IPS-15b (cell line): ENCODE measurements around the gene MAP2K5.

Experiments used
- H3K27me3 ChIP-seq: one replicate; pipeline ENCODE4 v1.6.1; 2013; ENCODE audit warnings: low read length; ENCODE audit not compliant: control insufficient read depth, insufficient read depth
- H3K36me3 ChIP-seq: one replicate; pipeline ENCODE4 v1.6.1; 2013; ENCODE audit warnings: low read length; ENCODE audit not compliant: control insufficient read depth, insufficient read depth
- H3K4me1 ChIP-seq: one replicate; pipeline ENCODE4 v1.6.1; 2013; ENCODE audit warnings: mild to moderate bottlenecking, low read length; ENCODE audit not compliant: control insufficient read depth, insufficient read depth
- H3K4me3 ChIP-seq: one replicate; pipeline ENCODE4 v1.5.1; 2013; ENCODE audit warnings: low read depth, low read length
- H3K9ac ChIP-seq: one replicate; pipeline ENCODE4 v1.6.1; 2013; ENCODE audit warnings: low read depth, mild to moderate bottlenecking, low read length
- H3K9me3 ChIP-seq: one replicate; pipeline ENCODE4 v1.6.1; 2013; ENCODE audit warnings: mild to moderate bottlenecking, low read length; ENCODE audit not compliant: control insufficient read depth, insufficient read depth

The MAP2K5 gene

GRCh38 chr15:67801926-67802914 lies 259.7 kb downstream of the MAP2K5 start:
- Histone ChIP-seq H3K4me1 (peaks cover 6% of the 10 kb centered on the region), H3K27me3 (no peaks in the 10 kb centered on the region), H3K36me3 (no peaks in the 10 kb centered on the region), H3K9ac (no peak overlapping the region), H3K9me3 (no peaks in the 10 kb centered on the region), H3K4me3 (no peak overlapping the region)

GRCh38 chr15:67803299-67803698 lies 260.8 kb downstream of the MAP2K5 start:
- Histone ChIP-seq H3K4me1 (peaks cover 6% of the 10 kb centered on the region), H3K9me3 (no peaks in the 10 kb centered on the region), H3K36me3 (no peaks in the 10 kb centered on the region), H3K4me3 (no peak overlapping the region), H3K9ac (no peak overlapping the region), H3K27me3 (no peaks in the 10 kb centered on the region)

- no peak overlapping the region for H3K9ac ChIP-seq
- H3K27me3 ChIP-seq: no peaks in the 10 kb centered on the region
- H3K4me3 ChIP-seq: no peak overlapping the region
- H3K36me3 ChIP-seq: no peaks in the 10 kb centered on the region
- peaks cover 6% of the 10 kb centered on the region for H3K4me1 ChIP-seq
- no peaks in the 10 kb centered on the region for H3K9me3 ChIP-seq
Measured at GRCh38 chr15:67803996-67804843, 261.7 kb downstream of the MAP2K5 start.

DNA sequence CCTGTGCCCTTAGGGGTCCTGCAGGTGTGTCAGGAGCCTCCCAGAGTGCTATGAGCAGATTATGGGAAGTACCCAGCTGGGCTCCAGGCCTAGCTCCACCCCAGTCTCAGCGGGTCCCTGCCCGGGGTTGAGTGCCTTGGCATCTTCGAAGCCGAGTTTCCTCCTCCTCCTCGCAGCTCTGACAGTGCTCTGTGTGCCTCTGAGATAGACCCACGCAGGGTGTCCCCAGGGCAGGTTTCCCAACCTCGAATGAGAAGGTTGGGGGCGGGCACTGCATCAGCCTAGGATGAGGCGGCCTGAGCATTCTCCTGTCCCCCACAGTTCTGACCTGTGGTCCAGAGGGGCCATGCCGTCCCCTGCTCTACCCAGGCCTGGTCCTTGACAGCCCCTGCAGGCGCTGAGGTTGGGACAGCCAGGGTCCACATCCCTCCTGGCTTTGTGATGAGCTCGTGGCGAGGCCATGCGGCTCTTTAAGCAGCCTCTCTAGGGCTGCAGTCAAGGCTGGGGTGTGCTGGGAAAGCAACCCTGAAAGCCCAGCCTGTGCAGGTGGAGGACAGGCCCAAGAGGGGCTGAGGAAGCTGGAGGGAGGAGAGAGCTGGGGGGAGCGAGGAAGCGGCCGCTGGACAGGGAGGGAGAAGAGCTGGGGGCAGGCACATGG lies 262.6 kb downstream of the MAP2K5 start:
- H3K4me3 ChIP-seq: no peak overlapping the region
- no peaks in the 10 kb centered on the region for H3K36me3 ChIP-seq
- H3K9ac ChIP-seq: no peak overlapping the region
- no peaks in the 10 kb centered on the region for H3K9me3 ChIP-seq
- H3K4me1 ChIP-seq: peaks cover 6% of the 10 kb centered on the region
- no peaks in the 10 kb centered on the region for H3K27me3 ChIP-seq

- H3K4me3 ChIP-seq: no peak overlapping the region
- no peaks in the 10 kb centered on the region for H3K9me3 ChIP-seq
- no peaks in the 10 kb centered on the region for H3K27me3 ChIP-seq
- H3K9ac ChIP-seq: no peak overlapping the region
- peaks cover 6% of the 10 kb centered on the region for H3K4me1 ChIP-seq
- H3K36me3 ChIP-seq: no peaks in the 10 kb centered on the region
Measured at GRCh38 chr15:67805666-67806516, 263.4 kb downstream of the MAP2K5 start.

DNA sequence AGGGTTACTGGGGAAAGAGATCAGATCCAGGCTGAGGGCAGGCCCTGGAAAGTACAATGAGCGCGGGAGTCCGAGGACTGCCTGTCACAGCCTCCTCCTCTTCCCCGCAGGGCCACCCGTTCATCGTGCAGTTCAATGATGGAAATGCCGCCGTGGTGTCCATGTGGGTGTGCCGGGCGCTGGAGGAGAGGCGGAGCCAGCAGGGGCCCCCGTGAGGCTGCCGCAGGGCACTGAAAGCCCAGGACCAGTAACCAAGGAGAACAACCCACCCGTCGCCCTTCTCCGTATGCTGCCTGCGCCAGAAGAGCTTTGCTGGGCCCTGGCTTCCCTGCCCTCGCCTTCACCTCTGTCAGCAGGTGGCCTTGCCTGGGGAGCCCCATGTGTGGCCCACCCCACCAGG lies 264.0 kb downstream of the MAP2K5 start:
- Histone ChIP-seq H3K4me1 (peaks cover 6% of the 10 kb centered on the region), H3K4me3 (no peak overlapping the region), H3K36me3 (no peaks in the 10 kb centered on the region), H3K27me3 (no peaks in the 10 kb centered on the region), H3K9ac (no peak overlapping the region), H3K9me3 (no peaks in the 10 kb centered on the region)

DNA sequence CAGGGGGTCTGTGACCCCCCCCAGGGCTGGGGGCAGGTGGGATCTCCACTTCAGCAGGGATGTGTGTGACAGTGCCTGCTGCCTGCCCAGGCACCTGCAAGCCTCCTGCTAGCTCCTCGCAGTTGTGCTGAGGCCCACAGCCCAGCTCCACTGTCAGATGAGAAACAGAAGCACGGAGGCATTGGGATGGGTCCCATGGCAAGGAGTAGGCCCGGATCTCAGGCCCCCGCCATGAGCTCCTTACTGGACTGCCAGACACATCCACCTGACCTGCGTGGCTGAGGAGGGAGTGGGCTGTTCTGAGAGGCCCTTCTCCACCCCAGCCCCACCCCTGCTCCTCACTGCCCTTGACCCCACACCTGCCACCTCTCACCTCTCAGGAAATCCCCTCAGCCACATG lies 264.6 kb downstream of the MAP2K5 start:
- Histone ChIP-seq H3K9me3 (no peaks in the 10 kb centered on the region), H3K36me3 (no peaks in the 10 kb centered on the region), H3K9ac (no peak overlapping the region), H3K4me1 (peaks cover 6% of the 10 kb centered on the region), H3K4me3 (no peak overlapping the region), H3K27me3 (no peaks in the 10 kb centered on the region)

DNA sequence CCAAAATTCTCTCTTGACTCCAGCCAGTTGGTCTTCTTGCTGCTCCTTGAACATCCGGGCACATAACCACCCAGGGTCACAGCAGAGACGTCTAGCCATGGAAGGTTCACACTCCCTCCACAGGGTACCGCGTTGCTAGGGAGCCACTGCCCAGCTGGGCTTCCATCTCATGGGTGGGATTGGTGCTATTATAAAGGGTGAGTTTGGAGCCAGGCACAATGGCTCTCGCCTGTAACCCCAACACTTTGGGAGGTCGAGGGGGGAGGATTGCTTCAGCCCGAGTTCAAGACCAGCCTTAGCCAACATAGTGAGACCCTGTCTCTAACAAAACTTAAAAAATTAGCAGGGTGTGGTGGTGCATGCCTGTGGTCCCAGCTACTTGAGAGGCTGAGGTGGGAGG lies 265.3 kb downstream of the MAP2K5 start:
- no peak overlapping the region for H3K9ac ChIP-seq
- H3K36me3 ChIP-seq: no peaks in the 10 kb centered on the region
- H3K4me3 ChIP-seq: no peak overlapping the region
- H3K4me1 ChIP-seq: peaks cover 9% of the 10 kb centered on the region
- H3K9me3 ChIP-seq: no peaks in the 10 kb centered on the region
- no peaks in the 10 kb centered on the region for H3K27me3 ChIP-seq

DNA sequence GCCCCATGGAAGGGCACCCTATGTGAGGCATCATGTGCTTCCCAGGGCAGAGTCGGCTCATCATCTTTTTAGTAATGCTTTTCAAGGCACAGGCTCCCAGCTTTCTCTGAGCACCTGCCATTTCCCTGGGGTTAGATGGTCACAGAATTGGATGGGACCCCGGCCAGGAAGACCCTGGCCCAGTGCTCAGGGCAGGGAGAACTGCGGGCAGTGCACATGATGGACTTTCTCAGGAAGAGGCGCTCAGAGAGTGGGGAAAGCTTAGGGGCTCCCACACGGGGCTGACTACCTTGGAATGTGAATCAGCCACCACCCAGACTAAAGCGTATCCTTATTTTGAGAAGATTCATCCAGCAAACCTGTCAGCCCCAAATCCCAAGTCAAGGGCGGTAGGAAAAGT lies 266.3 kb downstream of the MAP2K5 start:
- Histone ChIP-seq H3K27me3 (no peaks in the 10 kb centered on the region), H3K4me1 (peaks cover 9% of the 10 kb centered on the region), H3K36me3 (no peaks in the 10 kb centered on the region), H3K4me3 (no peak overlapping the region), H3K9ac (no peak overlapping the region), H3K9me3 (no peaks in the 10 kb centered on the region)

DNA sequence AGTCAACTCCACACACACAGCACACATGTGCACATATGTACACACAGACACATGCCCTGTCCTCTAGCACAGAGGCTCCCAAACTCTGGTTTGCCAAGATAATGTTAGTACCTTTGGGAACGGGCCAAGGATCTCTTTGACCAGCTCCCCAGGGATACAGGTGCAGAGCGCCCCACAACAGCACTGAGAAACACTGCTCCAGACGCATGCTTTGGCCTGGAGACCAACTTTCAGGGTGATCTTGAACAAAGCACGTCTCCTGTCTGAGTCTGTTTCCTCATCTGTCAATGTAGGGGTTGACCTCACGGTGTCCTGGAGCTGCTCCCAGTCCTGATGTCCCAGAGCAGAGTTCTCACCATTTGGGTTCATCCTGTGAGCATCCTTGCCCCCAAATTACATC lies 266.9 kb downstream of the MAP2K5 start:
- H3K36me3 ChIP-seq: no peaks in the 10 kb centered on the region
- H3K9ac ChIP-seq: no peak overlapping the region

GRCh38 chr15:67809866-67810265 lies 267.4 kb downstream of the MAP2K5 start:
- H3K27me3 ChIP-seq: no peaks in the 10 kb centered on the region
- no peak overlapping the region for H3K9ac ChIP-seq
- no peaks in the 10 kb centered on the region for H3K9me3 ChIP-seq
- no peak overlapping the region for H3K4me3 ChIP-seq
- peaks cover 5% of the 10 kb centered on the region for H3K4me1 ChIP-seq
- no peaks in the 10 kb centered on the region for H3K36me3 ChIP-seq

More for the DNA sequence above, 266.9 kb downstream of the MAP2K5 start:
- Histone ChIP-seq H3K27me3 (no peaks in the 10 kb centered on the region), H3K4me1 (peaks cover 5% of the 10 kb centered on the region), H3K4me3 (no peak overlapping the region), H3K9me3 (no peaks in the 10 kb centered on the region)
